ENCODE measurements around the gene PKN1.
"Not testable (repeated sequence)": the region's sequence is repeated elsewhere in the genome, so short reads cannot be mapped to it uniquely, and the experiment has no call there.

The PKN1 gene

GRCh38 chr19:14396730-14397129 is 36.4 kb upstream of the PKN1 start:
- H3K4me3 ChIP-seq (ENCODE audit: insufficient read depth, low read depth, low read length, poor library complexity, severe bottlenecking); H3K9me3 ChIP-seq (ENCODE audit: control insufficient read depth, low read length); DNase-seq; H3K27me3 ChIP-seq (replicated peaks; ENCODE audit: control insufficient read depth, insufficient read depth, low read length, poor library complexity, severe bottlenecking); H3K4me1 ChIP-seq (ENCODE audit: control insufficient read depth, insufficient read depth, low read length, poor library complexity, severe bottlenecking); H3K27ac ChIP-seq (ENCODE audit: insufficient read depth, low read length, poor library complexity, severe bottlenecking): not testable (repeated sequence)
- peaks cover 76% of the 10 kb centered on the region for H3K36me3 ChIP-seq (ENCODE audit: control insufficient read depth, insufficient read depth, low read length)

- not testable (repeated sequence) for H3K4me3 ChIP-seq (ENCODE audit: insufficient read depth, low read depth, low read length, poor library complexity, severe bottlenecking); H3K27ac ChIP-seq (ENCODE audit: insufficient read depth, low read length, poor library complexity, severe bottlenecking); H3K4me1 ChIP-seq (ENCODE audit: control insufficient read depth, insufficient read depth, low read length, poor library complexity, severe bottlenecking); H3K27me3 ChIP-seq (replicated peaks; ENCODE audit: control insufficient read depth, insufficient read depth, low read length, poor library complexity, severe bottlenecking); H3K9me3 ChIP-seq (ENCODE audit: control insufficient read depth, low read length); DNase-seq
- H3K36me3 ChIP-seq (ENCODE audit: control insufficient read depth, insufficient read depth, low read length) = peaks cover 75% of the 10 kb centered on the region
These were observed 35.9 kb upstream of the PKN1 start for GRCh38 chr19:14397168-14397567.

- H3K27ac ChIP-seq (ENCODE audit: insufficient read depth, low read length, poor library complexity, severe bottlenecking) = no peak overlapping the region
- H3K4me1 ChIP-seq (ENCODE audit: control insufficient read depth, insufficient read depth, low read length, poor library complexity, severe bottlenecking) = no peaks in the 10 kb centered on the region
- no peaks in the 10 kb centered on the region for H3K9me3 ChIP-seq (ENCODE audit: control insufficient read depth, low read length)
- no peaks in the 10 kb centered on the region for H3K27me3 ChIP-seq (replicated peaks; ENCODE audit: control insufficient read depth, insufficient read depth, low read length, poor library complexity, severe bottlenecking)
- DNase-seq = no peak
- no peak overlapping the region for H3K4me3 ChIP-seq (ENCODE audit: insufficient read depth, low read depth, low read length, poor library complexity, severe bottlenecking)
- peaks cover 72% of the 10 kb centered on the region for H3K36me3 ChIP-seq (ENCODE audit: control insufficient read depth, insufficient read depth, low read length)
These were observed 32.1 kb upstream of the PKN1 start for GRCh38 chr19:14400951-14401431.

- H3K4me1 ChIP-seq (ENCODE audit: control insufficient read depth, insufficient read depth, low read length, poor library complexity, severe bottlenecking) = no peaks in the 10 kb centered on the region
- H3K27ac ChIP-seq (ENCODE audit: insufficient read depth, low read length, poor library complexity, severe bottlenecking) = no peak overlapping the region
- peaks cover 68% of the 10 kb centered on the region for H3K36me3 ChIP-seq (ENCODE audit: control insufficient read depth, insufficient read depth, low read length)
- H3K27me3 ChIP-seq (replicated peaks; ENCODE audit: control insufficient read depth, insufficient read depth, low read length, poor library complexity, severe bottlenecking) = no peaks in the 10 kb centered on the region
- no peak overlapping the region for H3K4me3 ChIP-seq (ENCODE audit: insufficient read depth, low read depth, low read length, poor library complexity, severe bottlenecking)
- no peaks in the 10 kb centered on the region for H3K9me3 ChIP-seq (ENCODE audit: control insufficient read depth, low read length)
- DNase-seq = no peak
These were observed 31.5 kb upstream of the PKN1 start for GRCh38 chr19:14401468-14402195.

GRCh38 chr19:14402332-14403144 is 30.6 kb upstream of the PKN1 start:
- Histone ChIP-seq H3K27ac (ENCODE audit: insufficient read depth, low read length, poor library complexity, severe bottlenecking) (no peak overlapping the region), H3K36me3 (ENCODE audit: control insufficient read depth, insufficient read depth, low read length) (peaks cover 76% of the 10 kb centered on the region), H3K9me3 (ENCODE audit: control insufficient read depth, low read length) (no peaks in the 10 kb centered on the region), H3K27me3 (replicated peaks; ENCODE audit: control insufficient read depth, insufficient read depth, low read length, poor library complexity, severe bottlenecking) (no peaks in the 10 kb centered on the region), H3K4me3 (ENCODE audit: insufficient read depth, low read depth, low read length, poor library complexity, severe bottlenecking) (no peak overlapping the region), H3K4me1 (ENCODE audit: control insufficient read depth, insufficient read depth, low read length, poor library complexity, severe bottlenecking) (no peaks in the 10 kb centered on the region)
- no peak for DNase-seq

- H3K27me3 ChIP-seq (replicated peaks; ENCODE audit: control insufficient read depth, insufficient read depth, low read length, poor library complexity, severe bottlenecking); DNase-seq; H3K4me3 ChIP-seq (ENCODE audit: insufficient read depth, low read depth, low read length, poor library complexity, severe bottlenecking); H3K27ac ChIP-seq (ENCODE audit: insufficient read depth, low read length, poor library complexity, severe bottlenecking); H3K4me1 ChIP-seq (ENCODE audit: control insufficient read depth, insufficient read depth, low read length, poor library complexity, severe bottlenecking); H3K9me3 ChIP-seq (ENCODE audit: control insufficient read depth, low read length): not testable (repeated sequence)
- peaks cover 79% of the 10 kb centered on the region for H3K36me3 ChIP-seq (ENCODE audit: control insufficient read depth, insufficient read depth, low read length)
These were observed 29.8 kb upstream of the PKN1 start for GRCh38 chr19:14403145-14403930.

- Histone ChIP-seq H3K27me3 (replicated peaks; ENCODE audit: control insufficient read depth, insufficient read depth, low read length, poor library complexity, severe bottlenecking) (no peaks in the 10 kb centered on the region), H3K9me3 (ENCODE audit: control insufficient read depth, low read length) (no peaks in the 10 kb centered on the region), H3K4me3 (ENCODE audit: insufficient read depth, low read depth, low read length, poor library complexity, severe bottlenecking) (no peak overlapping the region), H3K4me1 (ENCODE audit: control insufficient read depth, insufficient read depth, low read length, poor library complexity, severe bottlenecking) (peaks cover 2% of the 10 kb centered on the region), H3K36me3 (ENCODE audit: control insufficient read depth, insufficient read depth, low read length) (peaks cover 82% of the 10 kb centered on the region), H3K27ac (ENCODE audit: insufficient read depth, low read length, poor library complexity, severe bottlenecking) (no peak overlapping the region)
- DNase-seq = no peak
These were observed 28.8 kb upstream of the PKN1 start for GRCh38 chr19:14404312-14404711.

GRCh38 chr19:14405380-14405757 is 27.7 kb upstream of the PKN1 start:
- H3K27ac ChIP-seq (ENCODE audit: insufficient read depth, low read length, poor library complexity, severe bottlenecking) = peak overlapping the region; percentile 44
- H3K9me3 ChIP-seq (ENCODE audit: control insufficient read depth, low read length) = no peaks in the 10 kb centered on the region
- H3K36me3 ChIP-seq (ENCODE audit: control insufficient read depth, insufficient read depth, low read length) = peaks cover 87% of the 10 kb centered on the region
- H3K4me1 ChIP-seq (ENCODE audit: control insufficient read depth, insufficient read depth, low read length, poor library complexity, severe bottlenecking) = peaks cover 12% of the 10 kb centered on the region
- H3K4me3 ChIP-seq (ENCODE audit: insufficient read depth, low read depth, low read length, poor library complexity, severe bottlenecking) = no peak overlapping the region
- no peak for DNase-seq
- no peaks in the 10 kb centered on the region for H3K27me3 ChIP-seq (replicated peaks; ENCODE audit: control insufficient read depth, insufficient read depth, low read length, poor library complexity, severe bottlenecking)

GRCh38 chr19:14405758-14406644 is 27.1 kb upstream of the PKN1 start:
- DNase-seq = peak; percentile 80 to 89 (median 83)
- H3K27me3 ChIP-seq (replicated peaks; ENCODE audit: control insufficient read depth, insufficient read depth, low read length, poor library complexity, severe bottlenecking) = no peaks in the 10 kb centered on the region
- no peak overlapping the region for H3K4me3 ChIP-seq (ENCODE audit: insufficient read depth, low read depth, low read length, poor library complexity, severe bottlenecking)
- H3K4me1 ChIP-seq (ENCODE audit: control insufficient read depth, insufficient read depth, low read length, poor library complexity, severe bottlenecking) = peaks cover 18% of the 10 kb centered on the region
- H3K9me3 ChIP-seq (ENCODE audit: control insufficient read depth, low read length) = no peaks in the 10 kb centered on the region
- H3K36me3 ChIP-seq (ENCODE audit: control insufficient read depth, insufficient read depth, low read length) = peaks cover 88% of the 10 kb centered on the region
- peak overlapping the region; percentile 44 for H3K27ac ChIP-seq (ENCODE audit: insufficient read depth, low read length, poor library complexity, severe bottlenecking)
